Spleen (tissue), 7 donors: ENCODE measurements around the gene LRRC49.

Source experiments
- POLR2AphosphoS5 ChIP-seq, 3 donors: sonication (generic); formaldehyde crosslinking; IDR thresholded peaks; one replicate each; pipeline ENCODE4 v1.5.1; 2017; ENCODE audit warnings: antibody characterized with exemption in 3 of 3
- TF ChIP-seq, protein P1 (sequence below), 11 experiments: fragments of 200-600 bp in 7 of 11; fragments of 450-650 bp in 4 of 11; sonication (generic) in 4 of 11; IDR thresholded peaks in 8 of 11; conservative IDR thresholded peaks in 3 of 11; 1 replicate in 7 of 11; 2 replicates in 4 of 11; pipeline versions ENCODE4 v1.4.0 to v1.8.0; 2016 to 2021; ENCODE audit warnings: antibody characterized with exemption in 11 of 11, inconsistent platforms in 4 of 11, mild to moderate bottlenecking in 1 of 11
- donor health status: DM: no; HTN: no; CAD: no; lungs with moderate emphysema.
- donor health status: DM: no; HTN: no; CAD: no.
- donor health status: DM: no; HTN: no; CAD: no.

DNA sequence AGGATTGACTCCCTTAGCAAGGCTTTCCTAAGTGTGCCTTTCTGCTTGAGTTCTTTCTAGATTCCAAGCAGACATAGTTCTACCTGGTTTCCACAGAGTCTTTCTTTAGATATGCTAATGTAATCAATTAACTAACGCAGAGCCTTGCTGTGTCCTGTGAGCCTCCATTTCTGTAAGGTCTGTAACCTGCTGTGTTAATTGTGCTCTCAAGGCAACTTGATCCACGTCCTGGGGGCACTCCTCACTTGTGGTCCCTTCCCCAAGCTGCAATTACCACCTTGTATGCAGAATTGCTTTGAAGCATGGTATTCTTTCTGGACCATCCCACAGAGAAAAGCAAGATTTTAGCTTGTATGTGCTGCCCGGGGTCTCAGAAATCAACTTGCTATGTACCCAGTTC lies 193.2 kb downstream of the LRRC49 start:
- TF ChIP-seq, protein P1, sequence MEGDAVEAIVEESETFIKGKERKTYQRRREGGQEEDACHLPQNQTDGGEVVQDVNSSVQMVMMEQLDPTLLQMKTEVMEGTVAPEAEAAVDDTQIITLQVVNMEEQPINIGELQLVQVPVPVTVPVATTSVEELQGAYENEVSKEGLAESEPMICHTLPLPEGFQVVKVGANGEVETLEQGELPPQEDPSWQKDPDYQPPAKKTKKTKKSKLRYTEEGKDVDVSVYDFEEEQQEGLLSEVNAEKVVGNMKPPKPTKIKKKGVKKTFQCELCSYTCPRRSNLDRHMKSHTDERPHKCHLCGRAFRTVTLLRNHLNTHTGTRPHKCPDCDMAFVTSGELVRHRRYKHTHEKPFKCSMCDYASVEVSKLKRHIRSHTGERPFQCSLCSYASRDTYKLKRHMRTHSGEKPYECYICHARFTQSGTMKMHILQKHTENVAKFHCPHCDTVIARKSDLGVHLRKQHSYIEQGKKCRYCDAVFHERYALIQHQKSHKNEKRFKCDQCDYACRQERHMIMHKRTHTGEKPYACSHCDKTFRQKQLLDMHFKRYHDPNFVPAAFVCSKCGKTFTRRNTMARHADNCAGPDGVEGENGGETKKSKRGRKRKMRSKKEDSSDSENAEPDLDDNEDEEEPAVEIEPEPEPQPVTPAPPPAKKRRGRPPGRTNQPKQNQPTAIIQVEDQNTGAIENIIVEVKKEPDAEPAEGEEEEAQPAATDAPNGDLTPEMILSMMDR (IDR thresholded peaks at IDR 0.05 in 8 of 11, conservative IDR thresholded peaks at IDR 0.05 in 3 of 11), result no peak
- TF ChIP-seq POLR2AphosphoS5 (IDR thresholded peaks at IDR 0.05), result no peak
